GM18508 (cell line): ENCODE results near the gene DLG2.

Experiments used
- ATAC-seq: cut with Tn5 transposase; IDR thresholded peaks from one replicate; pipeline ENCODE4 v1.9.1; 2021; ENCODE audit warnings: moderate number of reproducible peaks; ENCODE audit not compliant: insufficient read depth, unreplicated experiment

Gene DLG2

GRCh38 chr11:83709434-83709833, 1917.7 kb downstream of the DLG2 start:
- no peak for ATAC-seq

GRCh38 chr11:83706566-83706965, 1920.6 kb downstream of the DLG2 start:
- ATAC-seq = no peak

DNA sequence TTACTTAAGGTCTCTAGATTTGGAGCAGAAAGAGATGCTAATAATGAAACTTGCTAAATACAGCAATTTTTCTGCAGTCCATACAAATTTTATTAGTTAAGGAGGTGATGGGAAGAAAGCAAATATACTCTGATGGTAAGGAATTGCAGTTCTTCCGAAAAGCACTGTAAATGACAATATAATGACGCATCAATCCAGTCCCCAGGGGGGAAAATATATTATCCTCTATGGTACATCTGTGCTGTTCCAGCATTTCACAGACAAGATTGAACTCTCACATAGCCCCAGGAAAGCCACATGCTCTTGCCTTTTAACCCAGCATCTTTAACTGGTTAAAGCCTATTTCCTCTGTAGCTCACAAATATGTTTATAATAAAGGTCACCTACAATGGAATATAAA, 1924.3 kb downstream of the DLG2 start:
- ATAC-seq = no peak

DNA sequence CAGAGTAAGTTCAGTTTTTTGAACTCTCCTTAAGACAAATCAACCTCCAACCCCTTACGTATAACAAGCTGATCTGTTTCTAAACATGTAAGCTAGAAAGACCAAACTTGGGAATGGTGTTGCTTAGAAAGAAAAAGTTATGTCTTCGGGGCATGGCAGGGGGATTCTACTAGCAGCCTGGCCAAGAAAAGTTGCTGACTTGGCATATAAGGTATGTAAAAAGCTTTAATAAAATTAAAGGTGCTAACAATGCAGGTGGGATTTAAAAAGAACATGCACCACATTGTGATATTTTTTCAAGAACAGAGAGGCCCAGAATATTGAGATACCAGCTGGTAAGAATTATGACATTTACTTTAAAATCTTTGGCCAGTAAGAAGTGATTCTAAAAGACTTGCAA, 1929.6 kb downstream of the DLG2 start:
- no peak for ATAC-seq

DNA sequence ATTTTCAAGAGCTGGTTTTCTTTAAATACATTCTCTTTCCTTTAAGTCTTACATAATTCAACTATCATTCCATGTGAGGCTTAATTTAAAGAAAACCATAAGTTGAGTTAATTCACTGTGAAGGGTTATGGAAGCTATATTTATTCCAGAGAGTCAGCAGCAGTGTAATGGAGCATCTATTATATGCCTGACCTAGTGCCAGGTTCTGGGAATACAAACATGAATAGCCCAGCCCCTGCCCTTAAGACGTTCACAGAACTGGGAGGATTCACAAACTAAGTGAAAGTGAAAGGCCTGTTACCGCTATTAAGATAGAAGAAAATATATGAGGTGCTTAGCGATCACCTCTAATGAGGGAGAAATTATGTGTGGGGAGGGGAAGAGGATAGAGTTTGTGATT, 1932.1 kb downstream of the DLG2 start:
- no peak for ATAC-seq

DNA sequence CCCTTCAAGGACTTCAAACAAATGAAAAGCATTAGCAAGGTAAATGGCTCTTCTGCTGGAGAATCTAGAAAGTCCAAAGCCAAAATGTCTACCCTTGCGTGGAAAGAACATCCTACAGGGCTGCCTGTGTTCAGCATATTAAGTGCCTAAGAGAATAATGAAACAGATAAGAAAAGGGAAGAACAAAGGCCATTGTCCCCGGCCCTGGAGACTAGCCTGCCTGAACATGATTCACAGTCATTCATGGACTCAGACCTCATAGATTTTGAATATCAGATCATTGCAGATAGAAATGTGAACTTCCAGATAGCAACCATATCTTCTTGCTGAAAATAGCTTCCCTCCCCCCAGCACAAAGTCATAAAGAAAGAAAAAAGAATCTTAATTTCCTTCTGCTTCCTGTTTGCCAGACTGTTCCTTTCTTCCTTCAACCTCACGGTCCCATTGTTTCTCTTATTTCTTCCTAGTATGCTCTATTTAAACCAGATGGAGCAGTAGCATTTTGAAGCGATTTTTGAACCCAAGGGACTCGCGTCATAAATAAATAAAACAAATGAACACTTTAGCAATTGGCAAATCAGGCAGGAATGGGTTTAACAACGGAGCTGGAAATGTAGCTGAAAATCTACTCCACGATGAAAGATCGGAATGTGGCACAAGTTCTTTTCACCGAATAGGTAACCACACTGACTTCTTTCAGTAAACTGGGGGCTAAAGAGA, 1932.8 kb downstream of the DLG2 start:
- no peak for ATAC-seq

GRCh38 chr11:83693306-83693992, 1933.7 kb downstream of the DLG2 start:
- no peak for ATAC-seq

GRCh38 chr11:83692675-83693074, 1934.5 kb downstream of the DLG2 start:
- ATAC-seq = no peak

DNA sequence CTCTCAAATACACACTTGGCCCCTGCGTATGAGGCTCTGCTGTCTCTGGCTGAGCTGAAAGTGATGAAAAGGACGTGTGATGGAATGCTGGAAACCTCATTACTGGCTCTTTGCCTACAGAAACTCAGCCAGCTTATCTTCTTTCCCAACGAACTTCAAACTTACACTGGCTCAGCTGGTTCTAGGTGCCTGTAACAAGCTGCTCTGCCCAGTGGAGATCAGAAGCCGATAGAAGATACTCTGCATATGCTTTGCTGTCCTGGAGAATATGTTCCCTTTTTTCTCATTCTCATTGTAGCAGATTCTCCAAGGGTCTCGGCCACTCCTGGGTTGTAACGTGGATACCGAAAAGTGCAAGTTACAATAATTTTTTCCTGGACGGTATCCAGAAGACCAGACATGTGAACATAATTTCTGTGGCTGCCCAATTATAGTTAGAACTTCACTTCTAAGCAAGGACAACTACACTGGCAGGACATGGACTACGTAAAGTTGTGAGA, 1935.6 kb downstream of the DLG2 start:
- ATAC-seq = no peak

DNA sequence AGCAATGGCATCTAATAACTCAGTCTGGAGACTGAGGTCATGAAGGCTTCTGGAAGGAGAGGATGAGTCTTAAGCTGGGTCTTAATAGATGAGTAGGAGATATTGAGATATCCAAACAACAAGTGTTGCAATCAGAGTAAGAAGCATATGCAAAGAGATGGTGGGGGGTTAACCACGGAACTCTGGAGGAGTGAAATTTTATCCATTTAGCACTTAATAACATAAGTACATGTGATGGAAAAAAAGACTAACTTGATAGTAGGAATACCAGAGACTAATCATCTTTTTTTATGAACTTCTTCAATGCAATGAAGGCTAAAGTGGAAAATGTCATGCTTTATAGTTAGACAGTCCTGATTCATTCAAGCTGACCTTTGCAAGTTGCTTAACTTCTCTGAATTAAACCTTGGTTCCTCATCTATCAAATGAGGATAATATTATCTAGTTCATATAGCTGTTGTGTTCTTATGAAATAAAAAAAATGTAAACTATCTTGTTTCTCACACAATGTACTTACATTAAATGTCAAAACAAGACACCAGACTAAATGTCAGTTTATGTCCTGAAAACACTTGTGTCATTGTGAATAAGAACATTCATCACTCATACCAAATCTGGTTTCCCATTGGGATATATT, 1937.9 kb downstream of the DLG2 start:
- ATAC-seq = no peak

DNA sequence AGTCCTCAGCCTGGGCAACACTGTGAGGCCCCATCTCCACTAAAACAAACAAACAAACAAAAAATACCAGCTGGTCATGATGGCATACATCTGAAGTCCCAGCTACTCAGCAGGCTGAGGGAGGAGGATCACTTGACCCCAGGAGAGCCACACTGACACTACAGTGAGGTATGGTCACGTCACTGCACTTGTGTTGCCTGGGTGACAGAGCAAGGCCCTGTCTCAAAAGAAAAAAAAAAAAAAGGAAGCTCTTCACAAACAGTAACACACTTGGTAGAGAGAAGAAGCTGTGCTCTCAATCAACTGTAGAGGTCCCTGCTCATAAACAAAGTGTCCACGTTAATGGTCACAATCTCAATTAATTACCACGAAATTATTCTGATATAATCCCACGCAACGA, 1939.4 kb downstream of the DLG2 start:
- ATAC-seq = no peak

GRCh38 chr11:83685730-83686129, 1941.4 kb downstream of the DLG2 start:
- no peak for ATAC-seq

GRCh38 chr11:83684071-83684470, 1943.1 kb downstream of the DLG2 start:
- no peak for ATAC-seq

DNA sequence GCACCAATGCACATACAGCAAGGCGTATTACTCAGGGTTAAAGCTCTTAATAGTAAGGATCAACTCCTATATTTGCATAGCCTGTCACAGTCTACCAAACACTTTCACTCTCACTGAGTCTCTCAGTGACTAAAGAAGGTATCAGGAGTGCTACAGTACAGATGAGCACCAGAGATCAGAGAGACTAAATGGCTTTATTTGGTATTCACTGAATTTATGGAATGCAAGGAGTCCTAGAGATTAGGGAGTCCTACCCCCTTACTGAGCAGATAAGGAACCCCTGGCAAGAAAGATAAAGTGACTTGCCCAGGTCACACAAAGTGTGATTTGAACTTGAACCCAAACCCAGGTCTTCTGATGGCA, 1944.6 kb downstream of the DLG2 start:
- ATAC-seq = peak; percentile 93

GRCh38 chr11:83681906-83682610, 1945.1 kb downstream of the DLG2 start:
- ATAC-seq = no peak

- ATAC-seq = peak; percentile 37
These were observed 1945.9 kb downstream of the DLG2 start for GRCh38 chr11:83681031-83681781.

- no peak for ATAC-seq
These were observed 1946.8 kb downstream of the DLG2 start for GRCh38 chr11:83680321-83680720.

DNA sequence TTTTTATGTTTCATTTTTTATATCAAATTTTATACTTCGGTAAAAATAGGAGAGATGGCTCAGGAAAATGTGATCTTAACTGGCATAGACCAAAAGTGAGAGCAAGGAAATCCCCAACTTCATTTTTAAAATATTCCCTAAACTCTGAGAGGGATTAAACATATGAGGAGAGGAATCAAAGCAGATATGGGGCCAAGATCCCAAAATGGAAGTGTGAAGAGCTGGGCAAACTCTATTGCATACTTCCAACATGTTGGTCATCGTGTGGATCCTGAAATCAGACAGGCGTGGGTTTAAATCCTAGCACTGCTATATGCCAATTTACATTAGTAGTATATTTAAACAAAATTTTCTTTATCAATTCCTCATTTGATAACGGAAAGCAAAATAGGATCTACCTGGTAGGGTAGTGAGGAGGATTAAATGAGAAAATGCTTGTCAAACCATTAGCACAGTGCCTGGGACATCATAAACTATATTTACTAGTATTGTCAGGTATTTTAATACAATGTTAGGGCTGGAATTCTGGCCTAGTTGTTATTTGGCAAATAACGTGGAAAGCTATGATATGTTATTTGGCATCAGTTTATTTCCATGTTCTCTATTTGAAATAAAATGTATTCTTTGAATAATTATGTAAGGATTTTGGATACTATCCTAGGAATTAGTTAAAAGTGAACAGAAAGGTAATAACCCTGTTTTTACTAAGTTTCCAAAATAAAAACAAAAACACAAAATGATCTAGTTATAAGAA, 1948.1 kb downstream of the DLG2 start:
- ATAC-seq = no peak

DNA sequence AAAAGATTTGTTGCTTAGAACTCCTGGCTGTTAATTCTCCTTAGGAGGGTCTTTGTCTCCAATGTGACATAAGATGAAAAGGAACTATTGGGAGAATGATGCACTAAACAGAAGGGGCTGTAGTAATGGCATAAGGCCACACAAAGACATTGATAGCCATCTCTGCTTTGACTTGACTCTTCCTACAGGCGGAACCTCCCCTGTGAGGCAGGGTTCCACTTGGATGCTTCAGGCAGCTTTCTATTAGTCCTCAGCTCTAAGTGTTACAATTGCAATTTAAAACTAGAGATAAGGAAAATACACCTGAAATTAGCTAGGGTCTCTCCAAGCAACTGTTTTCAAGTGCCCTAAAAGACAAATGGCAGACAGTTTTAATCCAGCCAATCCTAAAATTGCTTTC, 1949.4 kb downstream of the DLG2 start:
- ATAC-seq = no peak
